Fibroblast of lung (primary cell): ENCODE measurements around the gene PCDHB14. TPM values are rescaled to one million over a fixed set of nuclear protein-coding genes. Genes with fewer than 3 reads are reported as not detected.
A peak's percentile ranks its signal among the peaks of the same experiment; 100 is the strongest.
"Not testable (repeated sequence)": the region's sequence is repeated elsewhere in the genome, so short reads cannot be mapped to it uniquely, and the experiment has no call there.

Source experiments
- DNase-seq, 2 donors: peaks; one replicate each; pipeline versions ENCODE4 v3.0.0 to v3.0.0-alpha.2; 2010; ENCODE audit warnings: low read depth in 2 of 2
- H2AFZ ChIP-seq: 2 replicates; pipeline ENCODE4 v1.5.1; 2012; ENCODE audit warnings: low read length, control low read depth, inconsistent platforms
- H3K27ac ChIP-seq: 2 replicates; pipeline ENCODE4 v1.5.1; 2011; ENCODE audit warnings: low read length, control low read depth; ENCODE audit not compliant: insufficient read depth
- H3K27me3 ChIP-seq: 2 replicates; pipeline ENCODE4 v1.5.1; 2011; ENCODE audit warnings: mild to moderate bottlenecking, low read length; ENCODE audit not compliant: control insufficient read depth, insufficient read depth
- H3K36me3 ChIP-seq: 2 replicates; pipeline ENCODE4 v1.5.1; 2011; ENCODE audit warnings: low read length; ENCODE audit not compliant: control insufficient read depth, insufficient read depth
- H3K4me1 ChIP-seq: 2 replicates; pipeline ENCODE4 v1.5.1; 2011; ENCODE audit warnings: low read length; ENCODE audit not compliant: control insufficient read depth, insufficient read depth; ENCODE audit errors: extremely low read depth
- H3K4me2 ChIP-seq: 2 replicates; pipeline ENCODE4 v1.5.1; 2011; ENCODE audit warnings: low read length, control low read depth; ENCODE audit not compliant: insufficient read depth; ENCODE audit errors: extremely low read depth
- H3K4me3 ChIP-seq, 4 experiments: fragments of 200-600 bp in 1 of 4; sonication (generic) in 1 of 4; replicated peaks in 1 of 4; 2 replicates each; pipeline ENCODE4 v1.5.1; 2011 to 2016; ENCODE audit warnings: low read length in 4 of 4, low read depth in 3 of 4, mild to moderate bottlenecking in 3 of 4, control low read depth in 2 of 4, inconsistent platforms in 1 of 4, mixed read lengths in 1 of 4; ENCODE audit not compliant: insufficient read depth in 1 of 4; ENCODE audit errors: control extremely low read depth in 1 of 4
- H3K79me2 ChIP-seq: 2 replicates; pipeline ENCODE4 v1.5.1; 2012; ENCODE audit warnings: mild to moderate bottlenecking, low read length, inconsistent platforms; ENCODE audit not compliant: control insufficient read depth, insufficient read depth
- H3K9ac ChIP-seq: 2 replicates; pipeline ENCODE4 v1.5.1; 2011; ENCODE audit warnings: mild to moderate bottlenecking, low read length, control low read depth; ENCODE audit not compliant: insufficient read depth
- H3K9me3 ChIP-seq: 2 replicates; pipeline ENCODE4 v1.5.1; 2012; ENCODE audit warnings: low read depth, low read length; ENCODE audit not compliant: control insufficient read depth, insufficient read depth
- H4K20me1 ChIP-seq: 2 replicates; pipeline ENCODE4 v1.5.1; 2011; ENCODE audit warnings: low read length; ENCODE audit not compliant: control insufficient read depth, insufficient read depth; ENCODE audit errors: extremely low read depth
- CTCF ChIP-seq, 2 donors: IDR thresholded peaks in 1 of 2; conservative IDR thresholded peaks in 1 of 2; 1 replicate in 1 of 2; 2 replicates in 1 of 2; pipeline ENCODE4 v1.5.1; 2011 to 2012; ENCODE audit warnings: low read length in 2 of 2, control low read depth in 1 of 2, inconsistent platforms in 1 of 2, low read depth in 1 of 2, mild to moderate bottlenecking in 1 of 2
- EZH2 ChIP-seq: IDR thresholded peaks from 2 replicates; pipeline ENCODE4 v1.5.1; 2012; ENCODE audit warnings: low read length, control low read depth, mild to moderate bottlenecking; ENCODE audit errors: missing control alignments
- polyA plus RNA-seq, 2 donors: library from polyadenylated mRNA; depleted of rRNA in 1 of 2; stranded (reverse) in 1 of 2; unstranded in 1 of 2; fragments of >200 nt; gene quantifications; 2 replicates each; pipeline ENCODE4 v1.2.1, GENCODE V29; 2011 to 2012; ENCODE audit warnings: missing spikeins in 1 of 2
- total RNA-seq: library from RNA; depleted of rRNA; stranded (reverse); fragments of >200 nt; gene quantifications from 2 replicates; pipeline ENCODE4 v1.2.1, GENCODE V29; 2014

Gene PCDHB14
- total and polyA plus RNA-seq, 2 donors (not counting 1 experiment from before 2014, with no cell fraction given) = 0.86 to 1.7 TPM

GRCh38 chr5:141216035-141216434 lies 7.1 kb upstream of the PCDHB14 start:
- H3K27ac ChIP-seq, H3K4me2 ChIP-seq, H3K79me2 ChIP-seq, H3K9me3 ChIP-seq, H3K4me1 ChIP-seq, H4K20me1 ChIP-seq, H3K4me3 ChIP-seq, DNase-seq, H3K9ac ChIP-seq, H2AFZ ChIP-seq, H3K27me3 ChIP-seq, H3K36me3 ChIP-seq: not testable (repeated sequence)

GRCh38 chr5:141224844-141225243 lies 1.7 kb downstream of the PCDHB14 start:
- not testable (repeated sequence) for H4K20me1 ChIP-seq, H3K4me2 ChIP-seq, H3K4me3 ChIP-seq, H3K79me2 ChIP-seq, H3K27ac ChIP-seq, DNase-seq, H3K36me3 ChIP-seq, H3K4me1 ChIP-seq, H3K9ac ChIP-seq, H3K27me3 ChIP-seq, H3K9me3 ChIP-seq, H2AFZ ChIP-seq

GRCh38 chr5:141225421-141225820 lies 2.3 kb downstream of the PCDHB14 start:
- H4K20me1 ChIP-seq, H3K27me3 ChIP-seq, DNase-seq, H3K79me2 ChIP-seq, H2AFZ ChIP-seq, H3K4me3 ChIP-seq, H3K4me1 ChIP-seq, H3K4me2 ChIP-seq, H3K9me3 ChIP-seq, H3K36me3 ChIP-seq, H3K27ac ChIP-seq, H3K9ac ChIP-seq: not testable (repeated sequence)

- Histone ChIP-seq H3K9me3 (no peaks in the 10 kb centered on the region), H3K79me2 (no peaks in the 10 kb centered on the region), H3K4me3 (peak overlapping the region in 2 of 4 experiments; percentile 18 to 36), H3K9ac (no peak overlapping the region), H4K20me1 (no peaks in the 10 kb centered on the region), H2AFZ (no peak overlapping the region), H3K4me2 (no peak overlapping the region), H3K27me3 (no peaks in the 10 kb centered on the region), H3K4me1 (no peaks in the 10 kb centered on the region), H3K27ac (no peak overlapping the region), H3K36me3 (no peaks in the 10 kb centered on the region)
- TF ChIP-seq CTCF (conservative IDR thresholded peaks at IDR 0.05 in 1 of 2, IDR thresholded peaks at IDR 0.05 in 1 of 2; ENCODE audit: low read depth in 1 of 2, low read length in 2 of 2) (peak in 1 of 2 donors; percentile 11), EZH2 (no peak)
- peak in 1 of 2 donors; percentile 4 for DNase-seq
These were observed 11.0 kb downstream of the PCDHB14 start for GRCh38 chr5:141234109-141234667.

GRCh38 chr5:141235922-141236321 lies 12.8 kb downstream of the PCDHB14 start:
- not testable (repeated sequence) for DNase-seq, H3K27me3 ChIP-seq, H3K27ac ChIP-seq, H3K4me3 ChIP-seq, H3K79me2 ChIP-seq, H4K20me1 ChIP-seq, H3K36me3 ChIP-seq, H3K4me1 ChIP-seq, H3K9ac ChIP-seq, H2AFZ ChIP-seq, H3K4me2 ChIP-seq, H3K9me3 ChIP-seq
